NCI-H2081 treated with DMSO at 0.1 percent for 48 hours (cell line): ENCODE data around the gene ITGAV.

ENCODE experiments used
- DNase-seq: peaks from one replicate; lab custom pipeline; 2025; lab: John Stamatoyannopoulos, UW

Gene ITGAV

DNA sequence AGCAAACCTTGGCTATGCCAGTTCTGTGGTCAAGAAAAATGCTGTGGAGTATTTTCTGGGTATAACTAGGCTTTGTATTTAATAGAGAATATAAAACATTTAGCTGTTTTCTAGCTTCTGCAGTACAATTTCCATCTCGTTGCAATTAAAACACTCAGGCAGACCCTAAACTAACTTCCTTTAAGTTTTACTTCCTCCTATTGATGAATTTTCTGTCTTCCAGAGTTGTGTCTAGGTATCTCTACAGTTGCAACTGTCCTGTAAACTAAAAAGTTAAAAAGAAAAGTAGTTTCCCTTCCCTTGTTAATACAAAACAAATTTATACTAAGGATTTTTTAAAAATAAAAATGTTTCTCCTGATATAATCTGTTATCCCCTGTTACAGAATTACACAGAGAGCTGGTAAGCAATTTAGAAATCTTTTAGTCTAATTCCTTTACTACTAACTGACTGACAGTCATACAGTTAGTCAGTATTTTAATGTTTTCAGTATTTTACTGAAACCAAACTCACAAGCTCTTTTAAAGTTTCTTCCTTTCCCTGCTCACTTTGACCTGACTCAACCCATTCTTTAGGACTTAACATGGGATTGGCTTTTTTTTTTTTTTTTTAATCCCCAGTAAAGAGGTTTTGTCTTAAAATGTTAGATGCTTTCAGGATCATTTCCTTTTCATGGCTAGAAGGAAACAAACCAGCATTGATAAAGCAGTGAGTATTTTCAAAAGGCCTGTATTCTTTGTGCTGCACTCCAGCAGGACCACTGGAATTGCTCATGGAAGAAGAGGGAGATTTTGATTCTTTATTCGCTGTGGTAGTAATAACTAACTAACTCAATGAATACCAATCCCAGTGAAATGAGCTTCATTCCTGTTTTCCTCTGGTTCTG, 22.9 kb downstream of the ITGAV start:
- no peak for DNase-seq

DNA sequence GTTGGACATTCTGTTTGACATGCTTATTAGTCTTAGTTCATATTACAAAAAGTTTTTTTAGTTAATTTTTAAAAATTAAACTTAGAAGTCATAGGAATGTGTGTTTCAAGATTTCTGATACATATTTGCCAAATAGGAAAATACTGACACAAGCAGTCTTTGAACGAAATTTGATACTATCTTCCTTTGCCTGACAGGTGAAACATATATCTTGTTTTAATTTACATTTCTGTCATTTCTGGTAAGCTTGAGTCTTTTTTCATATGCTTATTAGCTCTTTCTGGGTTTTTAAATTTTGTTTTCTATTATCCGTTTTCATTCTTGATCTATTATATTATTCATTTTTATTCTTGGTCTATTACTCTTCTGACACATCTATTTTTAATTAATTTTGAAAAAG, 24.5 kb downstream of the ITGAV start:
- no peak for DNase-seq

DNA sequence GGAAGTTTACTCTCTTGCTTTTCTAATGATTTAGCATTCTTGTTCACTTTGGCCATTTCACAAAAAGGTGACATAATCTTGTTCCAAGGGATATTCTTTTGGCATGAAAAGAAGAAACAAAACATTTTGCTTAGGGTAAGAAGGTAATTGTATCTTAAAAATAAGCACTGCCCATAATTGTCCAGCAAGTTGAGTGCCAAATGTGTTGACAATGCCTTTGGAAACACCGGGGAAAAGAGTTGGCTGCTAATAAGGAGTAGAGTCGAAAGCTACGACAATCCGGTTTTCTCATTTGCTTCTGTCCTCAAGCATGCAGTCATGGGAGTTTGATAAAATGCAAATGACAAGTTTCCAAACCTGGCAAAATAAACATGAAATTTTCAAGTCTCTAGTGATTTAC, 27.3 kb downstream of the ITGAV start:
- no peak for DNase-seq

DNA sequence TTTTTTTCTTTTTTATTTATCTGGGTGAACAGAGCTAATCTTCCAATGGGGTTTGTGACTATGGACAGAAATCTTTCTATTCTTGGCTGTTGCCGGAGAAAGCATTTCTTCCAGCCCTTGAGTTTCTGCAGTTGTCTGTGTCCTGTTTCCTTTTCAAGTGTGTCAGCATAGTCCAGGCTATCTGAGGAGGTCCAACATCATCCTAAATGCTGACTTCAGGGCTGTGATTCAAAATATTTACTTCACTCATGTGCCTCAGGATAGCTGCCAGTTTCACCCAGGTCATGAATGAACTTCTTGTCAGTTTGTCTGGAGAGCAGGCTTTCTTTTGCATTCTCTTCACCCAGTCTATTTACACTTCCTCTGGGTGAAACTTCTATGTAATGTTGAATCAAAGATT, 27.9 kb downstream of the ITGAV start:
- no peak for DNase-seq

DNA sequence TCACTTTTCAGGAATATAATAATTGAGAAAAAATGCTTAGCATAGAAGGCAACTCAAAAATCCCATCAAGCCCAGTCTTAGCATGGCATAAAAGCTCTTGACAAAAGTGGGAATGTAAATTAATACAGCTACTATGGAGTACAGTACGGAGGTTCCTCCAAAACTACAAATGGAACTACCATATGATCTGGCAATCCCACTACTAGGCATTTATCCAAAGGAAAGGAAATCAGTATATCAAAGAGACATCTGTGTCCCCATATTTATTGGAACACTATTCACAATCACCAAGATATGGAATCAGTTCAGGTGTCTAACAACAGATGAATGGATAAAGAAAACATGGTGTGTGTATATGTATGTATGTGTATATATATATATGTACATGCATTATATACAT, 28.8 kb downstream of the ITGAV start:
- no peak for DNase-seq

DNA sequence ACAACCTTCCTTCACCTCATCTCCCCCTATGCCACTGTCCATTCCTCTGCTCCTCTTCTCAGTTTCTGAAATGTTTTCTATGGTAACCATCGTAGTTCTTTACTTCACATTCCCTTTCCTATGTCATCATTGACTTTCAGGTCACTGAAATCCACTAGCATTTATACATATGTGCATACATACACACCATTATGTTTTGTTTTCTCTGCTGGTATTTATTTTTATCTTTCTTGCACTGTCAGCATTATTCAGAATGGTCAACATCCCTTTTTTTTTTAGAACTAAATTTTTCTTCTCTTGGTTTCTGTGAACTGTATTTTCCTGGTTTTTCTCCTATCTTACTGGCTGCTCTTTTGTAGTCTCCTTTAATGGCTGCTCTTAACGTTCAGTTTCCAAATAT, 33.2 kb downstream of the ITGAV start:
- no peak for DNase-seq

DNA sequence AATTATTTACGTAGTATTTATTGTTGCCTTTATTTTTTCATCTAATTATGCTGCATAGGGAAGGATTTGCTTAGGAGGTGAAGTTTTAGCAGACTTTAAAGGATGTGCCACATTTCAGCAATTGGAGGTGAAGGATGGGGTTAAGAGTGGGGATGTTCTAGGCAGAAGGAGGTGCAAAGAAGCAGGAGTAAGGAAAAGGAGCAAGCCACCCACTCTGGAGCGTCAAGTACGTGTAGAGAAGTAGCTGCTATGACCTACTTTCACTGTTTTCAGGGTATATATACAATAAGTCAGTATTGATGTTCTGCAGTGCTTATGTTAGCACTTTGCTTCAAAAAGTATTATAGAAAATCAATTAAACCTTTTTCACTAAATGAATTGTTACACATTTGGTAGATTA, 34.4 kb downstream of the ITGAV start:
- DNase-seq, result no peak

DNA sequence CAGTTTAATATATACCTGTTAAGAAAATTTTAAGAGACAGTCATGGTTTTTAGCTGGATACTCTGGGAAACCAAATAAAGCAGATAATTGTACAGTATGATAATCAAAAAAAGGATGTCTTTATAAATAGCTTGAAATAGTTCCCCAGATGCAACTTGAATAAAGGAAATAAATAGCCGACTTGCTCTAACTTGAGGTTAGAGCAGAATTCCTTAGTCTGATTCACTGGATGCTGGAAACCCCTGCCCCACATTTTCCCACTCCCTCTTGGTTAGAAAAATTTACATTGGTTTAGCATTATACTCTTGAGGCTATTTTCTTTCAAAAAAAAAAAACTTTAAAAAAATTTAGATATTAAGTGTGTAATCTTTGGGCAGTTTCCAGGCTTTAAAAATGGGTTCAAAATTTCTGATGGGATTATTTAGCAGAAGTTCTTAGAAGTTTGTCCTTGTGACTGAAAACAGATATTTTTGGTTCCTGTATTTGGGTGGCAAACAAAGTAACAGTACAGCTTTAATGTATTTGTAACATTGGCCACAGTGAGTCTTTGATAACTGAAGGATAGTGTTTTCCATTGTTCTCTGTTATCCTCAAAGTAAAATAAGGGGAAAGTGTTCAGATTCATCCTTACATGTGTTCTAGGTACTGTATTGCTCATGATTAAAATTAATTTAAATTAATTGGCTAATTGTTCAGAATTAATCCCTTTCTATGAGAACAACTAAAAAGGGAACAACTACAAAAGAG, 39.6 kb downstream of the ITGAV start:
- no peak for DNase-seq

DNA sequence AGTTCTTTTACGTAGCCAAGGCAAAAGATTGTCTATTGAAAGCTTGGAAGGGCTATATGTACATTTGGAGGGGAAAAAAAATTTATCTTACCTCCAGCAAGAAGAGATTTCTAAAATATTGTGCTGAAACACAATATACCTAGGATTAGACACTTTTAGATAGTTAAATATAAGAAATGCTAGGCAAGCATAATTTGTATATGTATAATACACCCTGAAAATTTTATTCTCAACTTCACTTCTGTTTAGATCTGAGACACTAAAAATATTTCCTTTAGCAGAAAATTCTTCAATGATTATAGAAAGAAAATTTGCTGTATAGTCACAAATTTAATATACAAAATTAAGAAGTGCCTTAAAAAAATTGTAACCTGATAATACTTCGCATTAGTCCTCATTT, 42.6 kb downstream of the ITGAV start:
- no peak for DNase-seq

DNA sequence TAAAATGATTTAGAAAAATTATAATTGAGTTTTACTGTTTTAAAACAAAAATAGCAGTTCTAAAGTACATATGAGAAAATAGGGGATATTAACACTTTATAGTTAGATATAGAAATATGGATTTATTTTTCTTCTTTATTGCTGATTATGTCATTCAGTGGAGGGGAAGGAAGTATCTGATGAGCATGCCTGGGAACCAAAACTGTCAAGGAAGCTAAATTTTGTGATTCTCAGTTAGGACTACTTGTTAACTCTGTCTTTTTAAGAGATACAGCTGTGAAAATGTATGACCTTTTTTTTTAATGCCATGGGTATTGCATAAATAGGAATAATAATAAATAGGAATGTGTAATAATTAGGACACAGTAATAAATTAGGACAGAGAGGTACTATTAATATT, 44.8 kb downstream of the ITGAV start:
- no peak for DNase-seq

DNA sequence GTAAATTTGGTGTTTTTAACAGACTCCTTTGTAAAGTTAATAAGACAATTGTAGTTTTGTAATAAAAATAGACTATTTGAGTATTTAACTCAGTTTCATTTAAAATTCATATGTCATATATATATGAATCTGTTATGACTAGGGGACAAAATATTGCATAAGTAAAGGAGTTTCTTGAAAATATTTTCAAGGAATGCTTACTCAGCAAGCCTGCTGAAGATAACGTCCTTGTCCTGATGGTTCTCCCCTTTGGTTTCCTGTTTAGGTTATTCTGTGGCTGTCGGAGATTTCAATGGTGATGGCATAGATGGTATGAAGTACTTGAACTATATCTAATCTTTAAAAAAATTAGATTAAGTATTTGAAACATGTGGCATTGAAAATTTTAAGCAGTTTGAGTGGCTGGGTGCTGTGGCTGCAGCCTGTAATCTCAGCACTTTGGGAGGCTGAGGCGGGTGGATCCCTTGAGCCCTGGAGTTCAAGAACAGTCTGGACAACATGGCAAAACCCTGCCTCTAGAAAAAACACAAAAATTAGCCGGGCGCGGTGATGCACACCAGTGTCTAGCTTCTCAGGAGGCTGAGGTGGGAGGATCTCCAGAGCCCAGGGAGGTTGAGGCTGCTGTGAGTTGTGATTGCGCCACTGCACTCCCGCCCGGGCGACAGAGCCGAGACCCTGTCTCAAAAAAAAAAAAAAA, 47.1 kb downstream of the ITGAV start:
- DNase-seq, result no peak

DNA sequence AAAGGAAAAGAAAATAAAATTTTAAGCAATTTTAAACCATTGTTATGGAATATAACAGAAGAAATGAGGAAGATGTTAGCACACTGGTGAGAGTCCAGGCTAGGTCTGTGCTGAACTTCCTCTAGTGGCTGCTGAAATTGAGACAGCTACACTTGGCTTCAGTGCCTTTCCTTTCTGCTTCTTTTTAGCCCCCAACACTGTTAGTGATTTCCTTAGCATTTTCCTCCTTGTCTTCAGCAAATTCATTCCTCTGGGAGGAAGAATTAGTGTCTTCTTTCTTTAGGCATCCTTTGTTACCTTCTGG, 47.6 kb downstream of the ITGAV start:
- DNase-seq, result no peak

DNA sequence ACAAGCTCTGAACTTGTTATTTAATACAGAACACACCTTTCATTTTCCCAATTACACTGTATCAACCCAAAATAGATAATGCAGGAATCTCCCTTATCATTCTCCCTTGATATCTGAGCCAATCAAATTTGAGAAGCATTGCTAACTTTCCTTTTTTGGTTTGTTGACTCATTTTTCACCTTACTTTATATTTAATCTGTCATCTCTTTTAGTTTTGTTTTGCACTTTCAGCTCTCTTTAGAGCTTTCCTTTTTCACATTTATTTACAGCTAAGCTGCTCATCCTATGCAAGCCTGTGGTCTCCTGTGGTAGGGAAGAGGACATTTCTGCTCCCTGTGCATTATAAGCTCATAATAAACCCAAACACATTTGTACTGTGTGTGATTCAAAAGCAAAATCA, 50.1 kb downstream of the ITGAV start:
- DNase-seq, result no peak

DNA sequence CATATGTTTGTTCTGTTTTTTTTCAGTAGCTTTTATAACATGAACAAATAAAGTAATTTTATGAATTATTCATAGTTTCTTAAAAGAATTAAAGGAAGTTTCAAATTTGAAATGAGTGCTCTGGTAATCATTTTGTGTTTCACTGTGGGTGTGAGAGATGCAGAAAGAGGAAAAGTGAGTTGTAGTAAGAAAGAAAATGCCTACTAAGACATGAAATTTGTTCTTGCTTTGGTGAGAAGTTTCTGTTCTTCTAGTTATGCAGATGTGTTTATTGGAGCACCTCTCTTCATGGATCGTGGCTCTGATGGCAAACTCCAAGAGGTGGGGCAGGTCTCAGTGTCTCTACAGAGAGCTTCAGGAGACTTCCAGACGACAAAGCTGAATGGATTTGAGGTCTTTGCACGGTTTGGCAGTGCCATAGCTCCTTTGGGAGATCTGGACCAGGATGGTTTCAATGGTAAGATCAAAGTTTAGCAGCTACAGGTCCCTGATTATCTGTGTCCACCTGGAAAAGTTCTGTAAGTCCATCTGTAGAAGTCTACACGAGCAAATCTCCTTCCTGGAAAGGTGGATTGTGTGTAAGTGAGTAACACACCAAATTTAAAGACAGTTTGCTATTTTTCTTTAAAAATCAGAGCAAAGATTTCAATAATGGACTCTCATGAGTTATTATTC, 51.4 kb downstream of the ITGAV start:
- no peak for DNase-seq

DNA sequence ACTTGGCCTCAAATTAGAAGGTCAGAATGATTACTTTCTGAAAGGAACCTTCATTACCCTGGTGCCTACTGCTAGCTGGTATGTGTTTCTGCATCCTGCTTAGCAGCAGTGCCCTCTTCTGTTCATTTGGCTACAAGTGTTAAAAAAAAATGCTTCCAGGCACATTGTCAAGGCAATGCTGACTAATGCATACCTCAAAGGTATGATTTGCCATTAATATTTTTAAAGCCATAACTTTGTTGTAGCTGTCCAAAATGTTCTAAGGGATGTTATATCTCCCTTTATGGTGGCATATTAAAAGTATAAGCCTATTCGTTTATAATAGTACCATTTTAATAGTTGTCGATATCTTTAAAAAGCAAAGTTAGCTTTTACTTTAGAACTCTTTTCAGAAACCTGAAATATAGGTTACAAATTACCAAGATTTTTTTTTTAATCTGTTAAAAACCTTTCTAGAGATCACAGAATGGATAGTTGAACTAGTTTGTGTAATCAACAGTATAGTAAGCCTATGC, 52.0 kb downstream of the ITGAV start:
- DNase-seq, result peak; percentile 49

DNA sequence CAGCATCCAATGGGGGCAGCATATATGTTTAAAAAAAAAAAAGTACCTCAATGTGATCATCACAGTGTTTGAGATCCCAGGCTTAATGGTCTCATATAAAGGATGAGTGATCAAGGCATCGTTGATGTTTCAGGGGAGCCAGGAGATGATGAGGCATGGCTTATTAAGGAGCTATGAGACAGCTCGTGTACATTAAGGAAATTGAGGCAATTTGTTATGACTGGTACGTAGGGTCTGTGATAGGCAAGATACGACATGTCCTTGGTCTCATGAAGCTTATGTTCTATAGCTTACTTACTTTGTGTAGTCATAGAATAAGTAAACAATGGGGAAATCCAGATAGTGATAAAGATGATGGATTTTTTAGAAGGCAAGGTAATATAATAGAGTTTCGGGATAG, 54.9 kb downstream of the ITGAV start:
- DNase-seq, result no peak

DNA sequence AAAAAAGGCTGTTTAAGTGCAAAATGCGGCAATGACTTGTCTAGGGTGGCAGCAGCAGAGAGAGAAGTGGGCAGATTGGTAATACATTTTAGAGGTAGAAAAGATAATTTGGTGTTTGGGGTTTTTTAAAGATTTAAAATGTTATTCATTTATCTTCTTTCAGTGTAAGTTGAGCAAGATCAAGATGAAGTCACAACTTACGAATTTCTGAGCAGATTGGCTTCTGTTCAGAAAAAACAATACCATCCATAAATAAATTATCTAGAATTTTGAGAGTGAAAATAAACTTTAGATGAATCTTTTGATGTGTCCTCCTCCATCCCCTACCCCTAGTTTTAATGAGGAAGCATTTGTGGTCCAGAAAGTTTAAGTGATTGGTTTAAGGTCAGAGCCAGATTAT, 56.1 kb downstream of the ITGAV start:
- DNase-seq, result no peak

DNA sequence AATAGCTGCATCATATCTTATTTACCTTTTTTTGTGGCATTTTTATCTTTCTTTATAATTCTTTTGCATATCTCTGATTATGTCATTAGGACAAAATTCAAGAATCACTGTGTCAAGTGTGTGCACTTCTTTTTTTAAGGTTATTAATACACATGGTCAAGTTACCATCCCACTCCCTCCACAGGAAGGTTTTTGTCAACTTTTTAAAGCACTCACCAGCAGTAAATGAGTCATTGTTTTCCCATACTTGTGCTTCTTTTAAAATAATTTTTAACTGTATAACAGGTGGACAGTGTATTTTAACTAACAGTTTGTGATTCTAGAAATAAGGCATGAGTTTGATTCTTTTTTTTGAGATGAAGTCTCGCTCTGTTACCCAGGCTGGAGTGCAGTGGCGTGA, 58.3 kb downstream of the ITGAV start:
- no peak for DNase-seq

DNA sequence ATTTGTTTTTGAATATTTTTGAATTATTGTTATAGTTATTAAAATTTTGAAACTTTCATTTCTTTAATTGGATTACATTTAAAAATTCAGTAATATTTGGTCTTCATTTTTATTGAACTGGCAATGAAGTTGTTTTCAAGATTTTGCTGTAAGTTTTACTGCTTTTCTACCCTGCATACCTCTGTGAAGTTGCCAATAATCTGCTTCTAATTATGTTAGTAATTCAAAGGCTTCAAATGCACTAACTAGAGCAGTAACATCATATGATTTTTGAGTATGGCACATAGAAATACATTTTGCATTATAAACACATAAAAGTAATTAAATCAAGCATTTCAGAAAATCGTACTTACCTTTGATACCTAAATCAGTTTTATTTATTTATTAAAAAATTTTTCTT, 63.7 kb downstream of the ITGAV start:
- DNase-seq, result no peak

DNA sequence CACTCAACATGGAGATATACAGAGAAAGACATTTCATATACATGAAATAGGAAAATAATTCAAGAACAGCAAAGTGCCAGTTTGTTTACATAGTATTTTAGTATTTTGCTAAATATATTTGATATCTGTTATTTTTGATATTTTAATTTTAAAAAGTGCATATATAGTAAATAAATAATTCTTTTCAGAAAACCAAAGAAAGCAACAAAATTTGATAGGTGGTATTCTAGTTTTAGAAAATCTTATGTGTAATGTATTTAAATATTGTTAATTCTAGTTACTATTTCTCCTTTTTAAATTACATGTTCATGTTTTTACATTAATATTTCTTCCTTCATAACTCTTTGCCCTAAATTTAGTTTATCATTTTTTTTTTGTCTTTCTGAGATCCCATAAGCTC, 69.5 kb downstream of the ITGAV start:
- no peak for DNase-seq

DNA sequence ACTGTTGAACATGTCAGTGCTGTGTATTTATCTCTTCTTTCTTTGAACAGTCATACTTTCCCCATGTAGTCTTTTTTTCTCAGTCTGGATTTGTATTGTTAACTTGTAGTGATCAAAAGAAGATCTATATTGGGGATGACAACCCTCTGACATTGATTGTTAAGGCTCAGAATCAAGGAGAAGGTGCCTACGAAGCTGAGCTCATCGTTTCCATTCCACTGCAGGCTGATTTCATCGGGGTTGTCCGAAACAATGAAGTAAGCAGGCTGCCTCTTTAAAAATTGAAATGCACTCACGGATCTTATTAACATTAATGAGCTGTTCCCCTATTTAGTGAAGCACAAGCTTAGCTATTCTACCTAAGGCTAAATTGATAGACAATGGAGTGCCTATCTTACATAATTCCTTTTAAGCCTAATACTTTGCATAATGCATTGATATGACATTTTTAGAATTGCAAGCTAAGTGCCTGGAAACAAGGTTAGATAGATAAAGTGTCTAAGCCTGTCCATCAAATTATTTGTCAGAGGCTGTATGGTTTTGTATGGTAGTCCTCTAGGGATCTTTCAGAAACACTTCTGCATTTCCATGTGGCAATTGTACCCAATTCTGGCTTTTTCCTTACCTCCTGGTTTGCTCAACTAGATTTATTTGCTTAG, 74.7 kb downstream of the ITGAV start:
- no peak for DNase-seq

DNA sequence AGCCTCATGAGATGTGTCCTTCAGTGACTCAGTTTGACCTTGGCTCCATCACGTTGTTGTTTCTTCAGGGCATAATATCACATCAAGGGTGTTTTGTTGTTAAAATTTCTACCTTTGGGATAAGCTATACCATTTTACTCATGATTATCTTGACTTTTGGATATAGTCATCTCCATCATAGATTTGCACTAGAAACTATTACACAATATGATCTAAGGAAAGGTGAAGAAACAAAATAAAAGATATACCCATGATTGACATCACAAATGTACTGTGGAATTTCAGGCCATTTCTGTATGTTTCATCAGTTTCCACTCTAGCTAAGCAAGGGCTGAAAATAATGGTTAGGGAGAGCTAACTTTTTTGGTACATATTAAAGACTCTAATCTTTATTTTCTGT, 79.3 kb downstream of the ITGAV start:
- no peak for DNase-seq
